Right ventricle myocardium inferior (tissue), 1 donor: ENCODE data around the gene SPDYE4. TPM values are rescaled to one million over a fixed set of nuclear protein-coding genes. Genes with fewer than 3 reads are reported as not detected.
"Not testable (repeated sequence)": the region's sequence is repeated elsewhere in the genome, so short reads cannot be mapped to it uniquely, and the experiment has no call there.

Experiments
- ATAC-seq: fragments of 200-7000 bp; cut with Tn5 transposase; one replicate; pipeline ENCODE4 v1.9.1; 2020; ENCODE audit warnings: mild to moderate bottlenecking, moderate library complexity
- DNase-seq: peaks from one replicate; pipeline ENCODE4 v3.0.0; 2021; ENCODE audit errors: missing footprints
- intact Hi-C: fragments of 100-400 bp; cut with DNase I; formaldehyde crosslinking; loops from one replicate; pipeline ENCODE4 v1.11.0; 2022
- long read RNA-seq: library from polyadenylated mRNA; unstranded; transcript quantifications from one replicate; pipeline ENCODE4 v2.0.0, GENCODE V29; 2021
- total RNA-seq: library from RNA; stranded (reverse); fragmentation: NEBNext Ultra II Directional; extraction: Animal tissue kit (Norgen Biotek cat#: 25700); gene quantifications from one replicate; pipeline ENCODE4 v1.2.1, GENCODE V29; 2021
- donor health status: DM: no; HTN: yes; CAD: no; lungs with severe emphysema.

SPDYE4 gene, protein sequence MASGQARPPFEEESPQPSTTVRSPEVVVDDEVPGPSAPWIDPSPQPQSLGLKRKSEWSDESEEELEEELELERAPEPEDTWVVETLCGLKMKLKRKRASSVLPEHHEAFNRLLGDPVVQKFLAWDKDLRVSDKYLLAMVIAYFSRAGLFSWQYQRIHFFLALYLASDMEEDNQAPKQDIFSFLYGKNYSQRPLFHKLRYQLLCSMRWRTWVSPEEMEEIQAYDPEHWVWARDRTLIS
- total RNA-seq = not detected
- long read RNA-seq = 0 reads

DNA sequence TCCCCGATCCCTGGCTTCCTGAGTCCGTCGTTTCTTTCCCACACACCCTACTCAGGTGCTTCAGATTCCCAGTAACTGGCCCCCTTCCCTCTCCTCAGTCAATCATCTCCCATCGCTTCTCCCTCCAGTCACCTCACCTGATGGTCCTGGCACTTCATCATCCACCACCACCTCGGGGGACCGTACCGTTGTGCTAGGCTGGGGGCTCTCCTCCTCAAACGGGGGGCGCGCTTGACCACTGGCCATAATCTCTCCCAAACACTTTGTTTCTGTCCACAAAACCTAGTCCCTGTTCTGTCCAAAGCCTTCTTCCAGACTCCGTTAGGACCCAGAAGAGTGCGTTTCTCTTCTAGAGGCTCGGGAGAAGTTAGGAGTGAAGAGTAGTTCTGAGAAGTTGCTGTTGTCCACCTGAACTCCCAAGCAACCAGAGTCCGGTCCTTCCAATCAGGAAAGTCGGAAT is at the start of gene SPDYE4:
SPDYE4 (minus strand) TSS at position 410 of the 460 bp plus-strand sequence; CDS start at position 246, 164 bp downstream.
- intact Hi-C loops = no loop called here
- DNase-seq (no peak), ATAC-seq (no peak)

DNA sequence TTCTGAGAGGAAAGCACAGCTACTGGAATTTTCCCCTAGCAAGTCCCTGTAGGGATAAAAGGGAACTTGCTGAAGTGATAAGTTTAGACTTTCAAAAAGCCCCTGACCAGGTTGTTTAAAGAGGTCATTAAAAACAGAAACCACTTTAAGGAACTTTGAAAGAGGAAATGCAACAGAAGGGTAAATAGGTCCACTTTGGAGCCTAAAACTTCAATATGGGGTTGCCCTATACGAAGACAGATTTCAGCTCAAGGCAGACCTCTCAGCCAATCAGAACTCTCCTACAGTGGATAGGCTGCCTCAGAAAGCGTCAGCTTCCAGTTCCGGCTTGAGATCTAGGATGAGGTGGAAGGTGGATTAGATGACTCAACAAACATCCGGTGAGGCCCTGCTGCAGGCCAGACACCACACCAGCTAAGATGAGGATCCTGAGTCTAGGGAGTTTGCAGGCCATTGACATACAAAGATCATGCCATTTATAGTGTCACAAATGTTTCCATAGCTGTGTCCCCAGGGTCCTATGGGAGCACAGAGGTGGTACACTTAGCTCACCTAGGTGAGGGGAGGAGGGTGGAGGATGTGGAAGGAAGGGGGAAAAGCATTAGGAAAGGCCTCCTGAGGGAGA is 48.7 kb upstream of the SPDYE4 start:
- intact Hi-C loops = no loop called here
- DNase-seq (no peak), ATAC-seq (no peak)

DNA sequence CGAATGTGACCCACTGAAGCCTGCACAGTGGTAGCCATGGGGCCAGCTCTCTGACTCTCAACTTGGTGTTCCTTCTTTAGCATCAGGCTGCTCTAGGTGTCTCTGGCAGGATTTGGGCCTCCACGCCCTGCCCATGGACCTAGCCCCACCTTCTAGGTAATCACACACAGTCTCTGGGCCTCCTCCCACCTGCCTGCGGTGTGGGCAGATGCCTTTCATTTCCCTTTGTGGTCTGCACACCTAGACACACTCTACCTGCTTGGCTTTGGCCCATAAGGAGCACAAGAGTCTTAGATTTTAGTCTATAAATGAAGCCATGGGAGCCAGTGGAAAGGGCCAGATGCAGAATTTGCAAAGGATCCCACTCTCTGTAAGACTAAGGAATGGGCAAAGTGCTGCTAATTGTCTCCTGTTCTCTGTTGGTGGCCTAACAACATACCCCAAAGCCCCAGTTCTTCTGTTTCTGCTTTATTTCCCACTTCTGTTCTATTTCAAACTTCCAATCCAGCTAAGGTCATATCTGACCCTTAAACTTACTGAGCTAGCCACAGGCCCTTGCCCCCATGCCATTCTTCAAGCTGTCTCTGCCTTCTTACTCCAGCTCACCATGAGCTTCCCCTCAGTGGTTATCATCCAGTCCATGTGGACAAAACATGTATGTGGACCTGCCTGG is 48.0 kb upstream of the SPDYE4 start:
- intact Hi-C loops = no loop called here
- DNase-seq = no peak
- ATAC-seq = no peak

DNA sequence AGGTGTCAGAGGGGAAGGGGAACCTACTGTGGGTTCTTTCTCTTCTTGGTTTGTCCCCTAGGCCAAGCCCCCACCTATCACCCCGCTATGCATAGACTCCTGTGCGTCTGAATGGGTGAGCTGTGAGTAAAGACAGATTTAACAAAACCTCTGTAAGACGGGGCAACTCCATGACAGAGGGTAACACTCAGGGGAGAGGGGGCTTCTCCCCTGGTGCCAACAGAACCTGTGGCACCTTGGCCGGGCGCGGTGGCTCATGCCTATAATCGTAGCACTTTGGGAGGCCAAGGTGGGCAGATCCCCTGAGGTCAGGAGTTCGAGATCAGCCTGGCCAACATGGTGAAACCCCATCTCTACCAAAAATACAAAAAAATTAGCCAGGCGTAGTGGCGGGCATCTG is 47.0 kb upstream of the SPDYE4 start:
- ATAC-seq, DNase-seq, intact Hi-C loops: not testable (repeated sequence)

DNA sequence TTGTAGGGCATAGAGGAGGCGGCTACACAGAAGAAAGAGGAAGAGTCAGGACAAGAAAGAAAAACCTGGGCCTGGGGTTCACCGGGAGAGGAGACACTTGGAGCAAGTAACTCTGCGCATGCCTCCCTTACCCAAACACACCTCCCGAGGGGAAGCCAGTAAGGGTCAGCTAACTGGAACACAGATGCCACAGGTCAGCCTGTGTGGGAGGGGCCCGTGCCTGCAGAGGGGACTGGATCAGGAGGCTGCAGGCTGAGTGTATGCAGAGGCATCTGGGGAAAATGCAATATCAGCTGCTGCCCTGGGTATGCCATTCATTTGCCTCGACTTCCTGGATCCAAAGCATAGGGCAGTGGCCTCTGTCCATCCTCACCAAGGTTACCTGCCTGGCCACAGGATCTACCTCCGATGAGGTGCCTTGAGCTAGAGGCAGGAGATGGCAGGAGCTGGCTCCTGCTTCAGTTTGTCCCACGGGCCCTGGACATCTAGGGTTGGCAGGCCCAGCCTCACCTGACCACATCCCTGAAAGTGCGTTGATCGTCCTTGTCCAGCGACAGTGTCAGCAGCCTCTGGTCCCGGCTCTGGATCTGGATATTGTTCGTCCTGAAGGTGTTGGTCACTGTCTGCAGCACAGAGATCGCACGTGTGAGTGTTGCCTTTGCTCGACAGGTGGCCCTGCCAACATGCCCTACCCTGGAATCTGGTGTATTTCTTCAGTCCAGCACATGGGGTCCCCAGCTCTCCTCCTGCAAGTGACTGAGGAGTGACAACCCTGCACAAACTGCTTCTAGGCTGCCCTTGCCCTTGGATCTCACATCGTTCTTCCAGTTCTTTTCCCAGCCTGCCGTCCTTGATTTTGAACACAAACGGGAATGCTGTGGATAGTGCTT is 45.4 kb upstream of the SPDYE4 start:
- no peak for DNase-seq
- intact Hi-C loops = loop anchor here (1.0 kb wide), 1 partner anchor 92 kb away; no protein-coding TSS in a partner anchor
- peak; percentile 67 for ATAC-seq

DNA sequence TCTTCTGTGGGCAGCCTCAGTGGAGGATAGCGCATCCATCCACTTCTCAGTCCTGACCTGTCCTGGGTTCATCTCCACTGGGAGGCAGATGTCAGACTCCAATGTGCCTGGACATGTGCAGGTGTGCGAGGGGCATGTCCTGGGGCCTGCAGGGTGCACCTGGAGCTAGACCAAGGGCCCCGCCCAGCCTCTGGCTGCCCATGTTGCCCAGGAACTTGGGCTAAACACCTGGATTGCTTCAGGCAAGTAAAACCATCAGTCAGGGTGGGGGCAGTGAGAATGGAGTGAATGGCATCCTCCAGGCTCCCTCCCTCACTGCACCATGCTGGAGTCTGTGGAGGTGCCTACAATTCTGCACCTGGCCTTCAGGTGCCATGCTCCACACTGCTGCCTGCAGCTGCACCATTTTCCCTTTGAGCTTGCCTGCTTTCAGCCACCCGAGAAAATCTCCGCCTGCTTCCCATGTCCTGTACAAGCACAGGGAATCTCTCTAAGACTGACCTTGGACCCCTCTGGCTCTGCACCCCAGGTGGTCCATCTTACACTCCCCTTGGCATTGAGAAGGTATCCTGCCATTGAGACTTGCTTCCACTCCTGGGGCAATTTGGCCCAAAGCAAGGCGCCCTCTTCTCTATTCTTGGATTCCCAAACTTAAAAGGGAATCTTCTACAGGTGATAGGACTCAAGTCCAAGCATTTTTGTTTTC is 42.9 kb upstream of the SPDYE4 start:
- intact Hi-C loops = no loop called here

DNA sequence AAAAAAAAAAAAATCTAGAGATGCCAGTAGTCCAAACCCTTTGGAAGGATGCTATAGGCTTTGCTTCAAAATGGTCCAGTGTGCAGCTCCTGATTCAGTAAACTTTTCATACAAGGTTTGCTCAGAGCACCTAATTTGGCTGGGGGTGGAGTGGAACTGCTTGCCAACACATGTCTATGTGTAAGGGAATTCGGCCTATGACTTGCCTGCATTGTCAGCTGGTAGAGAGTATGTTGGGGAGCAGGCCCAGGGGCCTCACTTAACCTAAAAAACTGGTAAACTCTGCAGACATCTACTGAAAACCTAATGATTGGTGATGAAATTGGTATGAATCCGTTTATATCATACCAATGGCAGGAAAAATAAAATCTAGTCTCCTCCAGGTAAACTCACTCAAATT is 42.3 kb upstream of the SPDYE4 start:
- no peak for DNase-seq
- intact Hi-C loops = no loop called here

More for the DNA sequence above, 42.9 kb upstream of the SPDYE4 start:
- ATAC-seq (no peak), DNase-seq (no peak)

DNA sequence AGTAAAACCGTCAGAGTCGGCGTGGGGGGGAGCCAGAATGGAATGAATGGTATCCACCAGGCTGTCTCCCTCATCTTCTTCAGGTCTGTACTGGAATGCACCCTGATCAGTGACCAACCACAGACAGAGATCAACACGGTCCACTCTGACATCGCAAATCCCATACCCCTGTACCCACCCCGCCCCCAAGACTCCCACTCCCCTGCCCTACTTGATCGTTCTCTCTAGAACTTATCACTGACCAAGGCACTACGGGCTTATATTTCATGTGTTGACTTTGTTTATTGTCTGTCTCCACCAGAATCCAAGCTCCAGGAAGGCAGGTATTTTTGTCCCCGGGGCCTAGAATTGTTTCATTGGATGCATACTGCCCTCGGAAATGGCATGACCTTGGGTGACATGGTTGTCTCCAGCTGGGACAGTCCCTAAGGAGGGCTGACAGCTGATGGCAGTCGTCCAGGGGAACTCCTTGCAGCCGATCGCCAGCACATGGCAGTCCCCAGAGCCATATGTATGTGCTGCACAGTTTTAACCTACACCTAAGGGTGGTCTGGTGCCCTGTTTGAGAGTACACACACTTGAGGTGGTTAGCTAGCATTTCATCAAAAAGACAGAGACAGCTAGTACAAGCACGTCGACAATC is 41.3 kb upstream of the SPDYE4 start:
- intact Hi-C loops = loop anchor here (1.0 kb wide), 1 partner anchor 95 kb away; no protein-coding TSS in a partner anchor
- ATAC-seq = peak; percentile 24
- DNase-seq = no peak

More for the DNA sequence above, 42.3 kb upstream of the SPDYE4 start:
- no peak for ATAC-seq

DNA sequence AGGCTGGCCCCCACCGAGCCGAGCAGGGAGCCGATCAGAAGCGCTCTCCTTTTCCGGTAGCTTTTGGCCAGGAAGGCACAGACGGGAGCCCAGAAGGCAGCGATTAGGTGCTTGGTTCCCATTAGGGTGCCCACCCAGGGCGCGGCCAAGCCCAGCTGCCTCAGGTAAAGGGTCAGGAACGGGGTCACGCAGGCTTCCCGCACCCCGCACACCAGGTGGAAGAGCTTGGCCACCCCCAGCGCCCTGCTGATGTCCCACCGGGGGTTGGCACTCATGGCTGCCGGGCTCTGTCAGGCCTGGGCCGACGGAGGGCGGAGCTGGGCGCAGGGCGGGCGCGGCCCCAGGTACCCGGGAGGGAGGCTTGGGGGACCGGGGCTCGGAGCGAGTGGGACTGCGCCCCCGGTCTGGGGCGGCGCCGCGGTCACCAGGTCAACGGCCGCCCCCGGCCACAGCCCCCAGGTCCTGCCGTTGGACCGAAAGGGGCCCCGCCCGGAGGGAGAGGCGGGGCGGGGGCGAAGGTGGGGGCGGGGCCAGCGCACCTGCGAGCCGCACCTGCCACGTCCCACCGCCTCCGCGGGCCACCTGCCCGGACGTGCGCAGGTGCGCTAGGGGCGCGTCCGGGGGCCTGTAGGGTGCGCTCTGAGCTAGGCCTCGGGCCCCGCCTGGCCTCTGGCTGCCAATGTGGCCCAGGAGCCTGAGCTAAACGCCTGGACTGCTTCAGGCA is 40.7 kb upstream of the SPDYE4 start, which contains the start of gene MFSD6L:
MFSD6L (minus strand) TSS at position 520 of the 724 bp plus-strand sequence; CDS start at position 275, 245 bp downstream.
- DNase-seq (no peak), ATAC-seq (peak; percentile 45)
- intact Hi-C loops = loop anchor here (1.0 kb wide), 1 partner anchor 95 kb away; no protein-coding TSS in a partner anchor

DNA sequence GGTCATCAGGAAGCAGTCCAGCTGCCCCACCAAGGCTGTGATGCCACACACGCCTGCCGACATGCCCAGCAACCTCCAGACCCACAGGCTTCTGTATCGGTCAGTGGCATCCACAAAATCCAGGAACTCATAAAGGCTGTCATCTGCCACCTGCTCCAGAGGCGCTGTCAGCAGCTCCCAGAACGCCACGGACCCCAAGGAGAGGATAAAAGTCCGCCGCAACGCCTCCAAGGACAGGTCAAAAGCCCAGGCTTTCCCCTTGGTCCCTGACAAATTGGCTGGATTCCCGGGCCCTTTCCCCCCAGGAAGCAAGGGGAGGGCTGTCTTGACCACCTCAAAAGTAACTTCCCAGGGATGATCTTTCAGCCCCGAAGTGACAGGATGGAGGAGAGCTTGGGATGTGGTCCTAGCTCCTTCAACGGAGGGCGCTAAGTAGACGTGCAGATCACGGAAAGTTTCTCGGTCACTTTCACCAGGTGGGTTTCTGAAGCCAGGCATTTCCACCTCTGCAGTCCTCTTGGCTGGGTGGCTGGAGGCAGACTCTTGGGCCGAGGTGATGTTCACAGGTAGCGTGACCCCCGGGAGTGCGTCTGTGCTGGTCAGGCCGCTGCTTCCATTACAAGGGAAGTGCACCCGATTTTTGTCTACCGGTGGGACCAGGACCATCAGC is 40.0 kb upstream of the SPDYE4 start:
- DNase-seq = no peak
- no peak for ATAC-seq
- intact Hi-C loops = no loop called here

DNA sequence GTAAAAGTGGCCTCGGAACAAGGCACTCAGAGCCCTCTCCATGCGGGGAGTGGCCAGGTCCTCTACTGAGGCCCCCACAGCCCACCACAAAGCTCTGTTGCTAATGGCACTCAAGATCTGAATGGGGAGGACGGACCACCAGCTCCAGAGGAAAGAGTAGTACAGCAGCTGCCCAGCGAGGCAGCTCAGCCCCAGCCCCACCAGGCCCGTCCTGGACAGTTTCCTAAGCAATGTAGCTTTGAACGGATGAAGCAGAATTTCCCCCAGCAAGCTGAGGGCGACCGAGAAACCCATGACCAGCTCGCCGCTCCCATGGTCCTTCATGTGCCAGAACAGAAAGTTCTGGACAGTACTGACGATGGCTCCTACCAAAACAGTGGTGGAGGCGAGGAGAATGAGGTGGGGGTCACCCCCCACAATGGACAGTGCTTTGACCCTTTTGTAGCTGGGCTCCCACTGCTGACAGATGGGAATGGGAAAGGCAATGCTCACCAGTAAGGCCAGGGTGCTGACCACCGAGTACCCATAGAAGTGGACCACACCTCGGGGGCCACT is 39.4 kb upstream of the SPDYE4 start:
- no peak for DNase-seq
- intact Hi-C loops = no loop called here
- ATAC-seq = no peak

DNA sequence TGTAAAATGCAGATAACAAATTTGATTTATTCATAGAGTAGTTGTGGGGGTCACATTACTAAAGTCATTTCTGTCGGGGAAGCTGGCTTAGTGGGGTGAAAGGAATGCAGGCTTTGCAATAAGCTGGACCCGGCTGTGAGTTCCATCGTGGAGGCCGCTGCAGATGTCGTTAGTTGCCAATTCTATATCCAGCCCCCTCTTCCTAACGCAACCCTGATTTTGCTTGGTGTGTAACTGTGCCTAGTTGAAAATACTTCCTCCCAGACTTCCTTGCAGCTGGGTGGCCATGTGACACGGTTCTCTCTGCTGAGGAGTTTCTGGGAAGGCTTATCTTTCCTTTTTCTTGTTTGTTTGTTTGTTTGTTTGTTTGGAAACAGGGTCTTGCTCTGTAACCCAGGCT is 36.3 kb upstream of the SPDYE4 start:
- intact Hi-C loops = no loop called here
- peak; percentile 29 for ATAC-seq
- DNase-seq = peak; percentile 40

DNA sequence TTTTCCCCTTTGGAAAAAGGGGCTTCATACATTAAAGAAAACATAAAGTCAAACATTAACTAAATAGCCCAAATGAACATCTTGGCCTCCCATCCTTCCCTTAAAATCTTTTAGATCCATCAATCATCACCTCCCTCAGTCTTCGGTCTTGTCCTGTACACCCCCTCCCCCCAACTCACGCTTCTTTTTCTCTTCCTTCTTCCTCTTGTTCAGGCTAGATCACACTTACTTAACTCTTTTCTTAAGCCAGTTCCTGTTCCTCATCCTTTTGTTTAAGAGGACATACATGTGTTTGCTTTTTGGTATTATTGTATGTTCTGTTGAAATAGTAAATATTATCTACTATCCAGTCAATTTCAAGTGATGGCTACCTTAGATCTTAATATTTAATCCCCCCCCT is 35.3 kb upstream of the SPDYE4 start:
- ATAC-seq (no peak), DNase-seq (no peak)
- intact Hi-C loops = no loop called here

DNA sequence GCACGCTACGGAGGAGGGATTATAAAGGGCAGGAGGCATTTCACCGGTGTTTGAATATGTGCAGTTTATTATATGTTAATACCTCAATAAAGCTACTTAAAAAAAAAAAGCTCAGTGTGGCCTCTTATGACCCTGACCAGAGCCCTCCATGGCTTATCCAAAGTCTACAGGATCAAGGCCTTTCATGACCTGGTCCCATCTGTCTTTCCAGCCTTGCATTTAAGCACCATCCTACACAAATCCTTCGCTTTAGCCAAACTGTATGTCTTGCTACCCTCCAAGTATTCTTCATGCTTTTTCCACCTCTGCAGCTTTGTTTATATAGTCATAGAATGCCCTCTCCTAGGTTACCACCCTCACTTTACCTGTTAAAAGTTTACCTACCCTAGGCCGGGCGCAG is 34.3 kb upstream of the SPDYE4 start:
- no peak for DNase-seq
- intact Hi-C loops = no loop called here
- no peak for ATAC-seq

DNA sequence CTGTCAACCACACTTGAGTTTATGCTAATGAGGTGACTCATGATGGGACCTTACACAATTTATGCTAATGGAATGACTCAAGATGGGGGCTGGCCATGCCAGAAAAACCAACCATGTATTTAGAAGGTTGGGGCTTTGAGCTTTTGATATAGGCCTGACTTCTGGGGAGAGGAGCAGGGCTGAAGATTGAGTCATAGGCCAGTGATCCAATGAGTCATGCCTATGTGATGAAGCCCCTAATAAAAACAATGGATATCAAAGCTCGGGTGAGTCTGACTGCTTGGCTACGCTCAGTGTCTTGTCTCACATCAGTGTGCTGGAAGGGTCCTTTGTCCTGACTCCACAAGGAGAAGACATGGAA is 33.5 kb upstream of the SPDYE4 start:
- DNase-seq (no peak), ATAC-seq (no peak)
- intact Hi-C loops = no loop called here

DNA sequence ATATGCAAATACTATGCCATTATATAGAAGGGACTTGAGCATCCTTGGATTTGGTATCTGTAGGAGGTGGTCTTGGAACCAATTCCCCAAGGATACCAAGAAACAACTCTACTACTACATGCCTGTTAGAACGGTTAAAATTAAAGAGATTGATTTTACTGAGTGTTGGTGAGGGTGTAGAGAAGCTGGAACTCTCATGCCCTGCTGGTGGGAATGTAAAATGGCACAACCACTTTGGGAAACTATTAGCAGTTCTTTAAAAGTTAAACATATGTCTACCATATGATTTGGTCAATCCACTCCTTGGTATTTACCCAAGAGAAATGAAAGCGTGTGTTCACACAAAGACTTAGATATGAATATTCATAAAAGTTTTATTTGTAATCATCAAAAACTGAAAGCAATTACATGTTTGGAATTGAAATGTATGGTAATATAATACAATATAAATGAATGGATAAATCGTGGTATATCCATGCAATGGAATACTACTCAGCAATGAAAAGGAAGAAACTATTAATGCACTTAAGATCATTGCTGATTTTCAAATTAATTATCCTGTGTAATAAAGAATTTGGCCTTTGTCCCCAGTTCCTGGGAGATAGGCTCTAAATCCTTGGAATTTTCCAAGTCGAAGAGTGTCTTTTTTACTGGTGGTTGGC is 33.0 kb upstream of the SPDYE4 start:
- ATAC-seq (no peak), DNase-seq (no peak)
- intact Hi-C loops = no loop called here
